Stimulated activated CD8-positive, alpha-beta memory T cell treated with anti-CD3 and anti-CD28 coated beads, Interleukin-15, amount 100 ng/mL, for 48 hours (primary cell): Measurements from ENCODE around the gene RANBP9.

Experiments
- DNase-seq, 2 donors: peaks; one replicate each; pipeline ENCODE4 v3.0.0-alpha.2; 2020; ENCODE audit warnings: low read depth in 2 of 2

The RANBP9 gene

GRCh38 chr6:13604135-13604534 is 107.5 kb downstream of the RANBP9 start:
- no peak for DNase-seq

GRCh38 chr6:13600036-13600435 is 111.6 kb downstream of the RANBP9 start:
- no peak for DNase-seq

GRCh38 chr6:13597073-13597472 is 114.6 kb downstream of the RANBP9 start:
- DNase-seq = no peak

- DNase-seq = no peak
These were observed 117.9 kb downstream of the RANBP9 start for GRCh38 chr6:13593720-13594119.

- no peak for DNase-seq
These were observed 118.5 kb downstream of the RANBP9 start for GRCh38 chr6:13593103-13593502.

GRCh38 chr6:13591205-13591921 is 120.3 kb downstream of the RANBP9 start:
- no peak for DNase-seq

- no peak for DNase-seq
These were observed 121.0 kb downstream of the RANBP9 start for GRCh38 chr6:13590574-13591153.

- DNase-seq = no peak
These were observed 121.8 kb downstream of the RANBP9 start for GRCh38 chr6:13589801-13590200.

GRCh38 chr6:13586603-13587542 is 124.8 kb downstream of the RANBP9 start:
- no peak for DNase-seq

- no peak for DNase-seq
These were observed 129.9 kb downstream of the RANBP9 start for GRCh38 chr6:13581700-13582229.

- no peak for DNase-seq
These were observed 131.7 kb downstream of the RANBP9 start for GRCh38 chr6:13579911-13580310.

- DNase-seq = no peak
These were observed 133.7 kb downstream of the RANBP9 start for GRCh38 chr6:13577926-13578325.

- no peak for DNase-seq
These were observed 135.6 kb downstream of the RANBP9 start for GRCh38 chr6:13576017-13576416.

GRCh38 chr6:13575377-13575775 is 136.3 kb downstream of the RANBP9 start:
- no peak for DNase-seq

GRCh38 chr6:13574571-13575376 is 136.9 kb downstream of the RANBP9 start, which contains the start of gene SIRT5:
TSS of gene SIRT5 (plus strand) at chr6:13574601. CDS start at chr6:13584111, 9,510 bp downstream.
- peak; percentile 59 to 67 for DNase-seq

GRCh38 chr6:13574149-13574570 is 137.5 kb downstream of the RANBP9 start:
- DNase-seq = peak; percentile 89 to 93

- no peak for DNase-seq
These were observed 137.9 kb downstream of the RANBP9 start for GRCh38 chr6:13573669-13574110.

GRCh38 chr6:13572951-13573654 is 138.5 kb downstream of the RANBP9 start:
- no peak for DNase-seq

- DNase-seq = no peak
These were observed 139.4 kb downstream of the RANBP9 start for GRCh38 chr6:13572240-13572639.
